HepG2 (cell line): ENCODE results near the gene RALY. TPM values are rescaled to one million over a fixed set of nuclear protein-coding genes. Genes with fewer than 3 reads are reported as not detected.

ENCODE experiments used
- ATAC-seq: fragments of 200-7000 bp; cut with Tn5 transposase; 3 replicates; pipeline ENCODE4 v1.9.1; 2020; ENCODE audit warnings: mild to moderate bottlenecking, moderate library complexity
- BruUV-seq: library from RNA; stranded (reverse); fragments of 400-500 nt; replicated peaks from 2 replicates; lab custom pipeline; 2021; lab: Mats Ljungman, UMichigan
- CTCF ChIA-PET: fragments of 300-600 bp; formaldehyde crosslinking; extraction: SDS; loops from one replicate; lab custom pipeline; 2021; ENCODE audit warnings: low total read pairs, inconsistent platforms, low intra/inter-chr PET ratio; lab: Yijun Ruan, JAX
- POLR2A ChIA-PET: fragments of 350-600 bp; sonication (Branson Sonifier 250); formaldehyde crosslinking; loops from one replicate; lab custom pipeline; 2020; ENCODE audit warnings: antibody characterized with exemption, inconsistent platforms; lab: Yijun Ruan, JAX
- DNase-seq: peaks from one replicate; pipeline ENCODE4 v3.0.0-alpha.2; 2015; ENCODE audit warnings: low spot score
- FAIRE-seq: peaks from 3 replicates; lab custom pipeline; 2011; peaks lifted over from hg19 to GRCh38; lab: Jason Lieb, UNC
- H2AFZ ChIP-seq: one replicate; pipeline ENCODE4 v1.6.1; 2011; ENCODE audit warnings: low read length, inconsistent platforms
- H3K27ac ChIP-seq: fragments of 300-600 bp; 3 replicates; pipeline ENCODE4 v1.8.0; 2011; ENCODE audit warnings: mixed run types, mild to moderate bottlenecking, mixed read lengths, low read length, inconsistent platforms; ENCODE audit not compliant: insufficient read depth; ENCODE audit errors: extremely low read length
- H3K27me3 ChIP-seq, 2 experiments: fragments of 200-600 bp in 1 of 2; 2 replicates in 1 of 2; 3 replicates in 1 of 2; pipeline versions ENCODE4 v1.6.0 to v1.8.0; 2011; ENCODE audit warnings: low read length in 2 of 2, mild to moderate bottlenecking in 2 of 2, moderate library complexity in 2 of 2, inconsistent platforms in 1 of 2; ENCODE audit not compliant: insufficient read depth in 2 of 2, control insufficient read depth in 1 of 2
- H3K36me3 ChIP-seq, 2 experiments: fragments of 200-600 bp in 1 of 2; replicated peaks in 1 of 2; 2 replicates in 1 of 2; 3 replicates in 1 of 2; pipeline versions ENCODE4 v1.5.1 to v1.8.0; 2011; ENCODE audit warnings: low read length in 2 of 2, inconsistent platforms in 1 of 2; ENCODE audit not compliant: insufficient read depth in 2 of 2, control insufficient read depth in 1 of 2
- H3K4me1 ChIP-seq: 2 replicates; pipeline ENCODE4 v1.5.1; 2012; ENCODE audit warnings: low read length, inconsistent platforms; ENCODE audit not compliant: insufficient read depth
- H3K4me2 ChIP-seq: 2 replicates; pipeline ENCODE4 v1.6.0; 2011; ENCODE audit warnings: low read depth, low read length, inconsistent platforms
- H3K4me3 ChIP-seq, 3 experiments: fragments of 200-600 bp in 1 of 3; sonication (generic), shearing (Covaris generic) in 1 of 3; replicated peaks in 1 of 3; 2 replicates each; pipeline ENCODE4 v1.5.1; 2011 to 2016; ENCODE audit warnings: low read length in 3 of 3, inconsistent platforms in 2 of 3, low read depth in 2 of 3, mild to moderate bottlenecking in 2 of 3, control low read depth in 1 of 3, mixed read lengths in 1 of 3; ENCODE audit not compliant: insufficient read depth in 1 of 3
- H3K79me2 ChIP-seq: one replicate; pipeline ENCODE4 v1.6.1; 2011; ENCODE audit warnings: low read length, inconsistent platforms; ENCODE audit not compliant: insufficient read depth
- H3K9ac ChIP-seq: 2 replicates; pipeline ENCODE4 v1.6.0; 2011; ENCODE audit warnings: mild to moderate bottlenecking, low read depth, low read length, inconsistent platforms; ENCODE audit not compliant: insufficient read depth
- H3K9me3 ChIP-seq: 2 replicates; pipeline ENCODE4 v1.5.1; 2012; ENCODE audit warnings: mild to moderate bottlenecking, low read length
- H4K20me1 ChIP-seq: 2 replicates; pipeline ENCODE4 v1.6.0; 2011; ENCODE audit warnings: inconsistent platforms, mild to moderate bottlenecking, low read length, moderate library complexity; ENCODE audit not compliant: insufficient read depth
- HNRNPK ChIP-seq: fragments of 200-400 bp; formaldehyde crosslinking; IDR thresholded peaks from 2 replicates; pipeline ENCODE4 v1.6.1; 2018; ENCODE audit warnings: low read length, low read depth, moderate library complexity, mild to moderate bottlenecking; ENCODE audit not compliant: poor library complexity, severe bottlenecking
- PHF20 ChIP-seq: sonication (generic); formaldehyde crosslinking; IDR thresholded peaks from 2 replicates; pipeline ENCODE4 v1.5.0; 2020; ENCODE audit warnings: mild to moderate bottlenecking, missing genetic modification reagents
- RNF2 ChIP-seq: fragments of 450-650 bp; conservative IDR thresholded peaks from 2 replicates; pipeline ENCODE4 v1.6.1; 2016; ENCODE audit warnings: low read depth
- TAF1 ChIP-seq: sonication (generic); formaldehyde crosslinking; IDR thresholded peaks from 2 replicates; pipeline ENCODE4 v1.4.0; 2020; ENCODE audit warnings: missing genetic modification reagents
- ZNF12 ChIP-seq: sonication (generic); formaldehyde crosslinking; IDR thresholded peaks from 2 replicates; pipeline ENCODE4 v1.5.0; 2020; ENCODE audit warnings: missing genetic modification reagents
- ZNF691 ChIP-seq: sonication (generic); formaldehyde crosslinking; IDR thresholded peaks from 2 replicates; pipeline ENCODE4 v1.4.0; 2020; ENCODE audit warnings: missing genetic modification reagents, low read depth, mild to moderate bottlenecking, borderline replicate concordance
- WGBS: methylation state at CpG from one replicate; pipeline ENCODE4 v1.1.6; 2017; ENCODE audit warnings: low lambda C conversion rate; 5-methylcytosine and 5-hydroxymethylcytosine counted together
- in situ Hi-C: cut with HindIII; loops from 2 replicates; pipeline ENCODE4 v1.10.0; 2017; ENCODE audit warnings: low pct_unique_long_range_greater_than_20kb; ENCODE audit not compliant: extremely low pct_ligation_motif_present
- intact Hi-C: fragments of 100-400 bp; cut with micrococcal nuclease; formaldehyde crosslinking; loops from one replicate; pipeline ENCODE4 v1.10.0; 2022; ENCODE audit not compliant: unreplicated experiment
- polyA plus RNA-seq, 8 experiments: library from polyadenylated mRNA; depleted of rRNA in 3 of 8; stranded (reverse) in 7 of 8; unstranded in 1 of 8; fragments of >200 nt; fragmentation: Illumina TruSeq in 4 of 8; extraction: Trizol in 4 of 8; gene quantifications; 2 replicates each; pipeline versions ENCODE4 v1.2.1 to v1.2.3, GENCODE V29; 2011 to 2016; ENCODE audit warnings: low read depth in 4 of 8, missing spikeins in 1 of 8, mixed read lengths in 1 of 8; ENCODE audit not compliant: insufficient read depth in 1 of 8
- total RNA-seq, 5 experiments: library from RNA; depleted of rRNA; stranded (reverse); fragments of >200 nt; fragmentation: Illumina TruSeq; extraction: Trizol; gene quantifications; 2 replicates each; pipeline ENCODE4 v1.2.3, GENCODE V29; 2016; ENCODE audit warnings: low read depth in 1 of 5

The RALY gene
- total and polyA plus RNA-seq, 2 of the 13 experiments (the other 11 are each of a cell fraction or from before 2014, with no cell fraction given) = 178 to 186 TPM

- 96% methylated on average over 6 of the region's 6 CpGs for WGBS
- intact Hi-C loops (no loop called here), in situ Hi-C loops (no loop called here)
- no peak overlapping the region for H3K4me3 ChIP-seq
- no peak for FAIRE-seq
- ChIA-PET POLR2A (interaction anchor here (1.0 to 1.8 kb wide), 3 partner anchors 10 to 23 kb away, joined by 6 to 15 read pairs (median 6); partner anchors contain the start of gene RALY), CTCF (no interaction called here)
- BruUV-seq = no TSS peak
- TF ChIP-seq TAF1 (CRISPR knock-in tag) = no peak
- TF ChIP-seq HNRNPK = peak; percentile 1
- no peak for TF ChIP-seq ZNF691 (CRISPR knock-in tag)
- TF ChIP-seq RNF2 = no peak
- no peak for TF ChIP-seq PHF20 (CRISPR knock-in tag)
- TF ChIP-seq ZNF12 = no peak
- H3K9ac ChIP-seq = no peak overlapping the region
- H3K36me3 ChIP-seq = peaks cover 4 to 9% of the 10 kb centered on the region in 2 experiments; a peak in 1 of 5 replicates
- H3K27ac ChIP-seq = no peak overlapping the region
- H2AFZ ChIP-seq = no peak overlapping the region
- H3K79me2 ChIP-seq = peaks cover 98% of the 10 kb centered on the region
- no peak for DNase-seq
- peak; percentile 22; the same call in 2 of the 3 replicates for ATAC-seq
- no peaks in the 10 kb centered on the region for H3K27me3 ChIP-seq
- no peaks in the 10 kb centered on the region for H3K9me3 ChIP-seq
- no peak overlapping the region for H3K4me2 ChIP-seq
- peaks cover 78% of the 10 kb centered on the region for H3K4me1 ChIP-seq
- H4K20me1 ChIP-seq = peaks cover 57% of the 10 kb centered on the region
Observed at GRCh38 chr20:34015401-34016335, 22.0 kb downstream of the RALY start.
